Measurements from ENCODE around the gene CIAO2A.
"Not testable (repeated sequence)": the region's sequence is repeated elsewhere in the genome, so short reads cannot be mapped to it uniquely, and the experiment has no call there.

Gene CIAO2A

GRCh38 chr15:64117759-64118487 lies 24.3 kb upstream of the CIAO2A start:
- Histone ChIP-seq H3K4me1 (no peaks in the 10 kb centered on the region), H3K27me3 (no peaks in the 10 kb centered on the region), H3K36me3 (peaks cover 89% of the 10 kb centered on the region), H3K9me3 (no peaks in the 10 kb centered on the region), H3K4me3 (ENCODE audit: low read depth, low read length) (no peak overlapping the region)
- no peak for DNase-seq
- TF ChIP-seq CTCF (IDR thresholded peaks at IDR 0.05; ENCODE audit: low read depth, low read length): no peak

GRCh38 chr15:64112904-64113303 lies 19.3 kb upstream of the CIAO2A start:
- no peaks in the 10 kb centered on the region for H3K9me3 ChIP-seq
- H3K4me1 ChIP-seq: no peaks in the 10 kb centered on the region
- no peak overlapping the region for H3K4me3 ChIP-seq (ENCODE audit: low read depth, low read length)
- peaks cover 56% of the 10 kb centered on the region for H3K36me3 ChIP-seq
- no peaks in the 10 kb centered on the region for H3K27me3 ChIP-seq
- TF ChIP-seq CTCF (IDR thresholded peaks at IDR 0.05; ENCODE audit: low read depth, low read length): no peak
- no peak for DNase-seq

- TF ChIP-seq CTCF (IDR thresholded peaks at IDR 0.05; ENCODE audit: low read depth, low read length): no peak
- H3K9me3 ChIP-seq: no peaks in the 10 kb centered on the region
- peaks cover 51% of the 10 kb centered on the region for H3K36me3 ChIP-seq
- DNase-seq: no peak
- no peaks in the 10 kb centered on the region for H3K4me1 ChIP-seq
- no peak overlapping the region for H3K4me3 ChIP-seq (ENCODE audit: low read depth, low read length)
- H3K27me3 ChIP-seq: no peaks in the 10 kb centered on the region
These were observed 18.6 kb upstream of the CIAO2A start for GRCh38 chr15:64112073-64112772.

- H3K4me3 ChIP-seq (ENCODE audit: low read depth, low read length): no peak overlapping the region
- no peak for TF ChIP-seq CTCF (IDR thresholded peaks at IDR 0.05; ENCODE audit: low read depth, low read length)
- H3K36me3 ChIP-seq: peaks cover 45% of the 10 kb centered on the region
- H3K27me3 ChIP-seq: no peaks in the 10 kb centered on the region
- no peaks in the 10 kb centered on the region for H3K4me1 ChIP-seq
- no peaks in the 10 kb centered on the region for H3K9me3 ChIP-seq
- DNase-seq: no peak
These were observed 18.0 kb upstream of the CIAO2A start for GRCh38 chr15:64111679-64112050.

- no peaks in the 10 kb centered on the region for H3K4me1 ChIP-seq
These were observed 17.5 kb upstream of the CIAO2A start for GRCh38 chr15:64110950-64111678.

GRCh38 chr15:64110108-64110701 lies 16.6 kb upstream of the CIAO2A start:
- H3K27me3 ChIP-seq; H3K4me3 ChIP-seq (ENCODE audit: low read depth, low read length); DNase-seq; H3K9me3 ChIP-seq; H3K4me1 ChIP-seq: not testable (repeated sequence)
- H3K36me3 ChIP-seq: peaks cover 33% of the 10 kb centered on the region

More at GRCh38 chr15:64110950-64111678, 17.5 kb upstream of the CIAO2A start:
- H3K4me3 ChIP-seq (ENCODE audit: low read depth, low read length): no peak overlapping the region
- H3K9me3 ChIP-seq: no peaks in the 10 kb centered on the region
- H3K36me3 ChIP-seq: peaks cover 40% of the 10 kb centered on the region
- DNase-seq: no peak
- TF ChIP-seq CTCF (IDR thresholded peaks at IDR 0.05; ENCODE audit: low read depth, low read length): no peak
- no peaks in the 10 kb centered on the region for H3K27me3 ChIP-seq

Measured in BE2C (cell line).